HepG2 (cell line): Measurements from ENCODE around the gene TMUB1. TPM values are rescaled to one million over a fixed set of nuclear protein-coding genes. Genes with fewer than 3 reads are reported as not detected.

Source experiments
- ATAC-seq: fragments of 200-7000 bp; cut with Tn5 transposase; 3 replicates; pipeline ENCODE4 v1.9.1; 2020; ENCODE audit warnings: mild to moderate bottlenecking, moderate library complexity
- BruUV-seq: library from RNA; stranded (reverse); fragments of 400-500 nt; replicated peaks from 2 replicates; lab custom pipeline; 2021; lab: Mats Ljungman, UMichigan
- CTCF ChIA-PET: fragments of 300-600 bp; formaldehyde crosslinking; extraction: SDS; loops from one replicate; lab custom pipeline; 2021; ENCODE audit warnings: low total read pairs, inconsistent platforms, low intra/inter-chr PET ratio; lab: Yijun Ruan, JAX
- POLR2A ChIA-PET: fragments of 350-600 bp; sonication (Branson Sonifier 250); formaldehyde crosslinking; loops from one replicate; lab custom pipeline; 2020; ENCODE audit warnings: antibody characterized with exemption, inconsistent platforms; lab: Yijun Ruan, JAX
- DNase-seq: peaks from one replicate; pipeline ENCODE4 v3.0.0-alpha.2; 2015; ENCODE audit warnings: low spot score
- FAIRE-seq: peaks from 3 replicates; lab custom pipeline; 2011; peaks lifted over from hg19 to GRCh38; lab: Jason Lieb, UNC
- H2AFZ ChIP-seq: one replicate; pipeline ENCODE4 v1.6.1; 2011; ENCODE audit warnings: low read length, inconsistent platforms
- H3K27ac ChIP-seq: fragments of 300-600 bp; 3 replicates; pipeline ENCODE4 v1.8.0; 2011; ENCODE audit warnings: mixed run types, mild to moderate bottlenecking, mixed read lengths, low read length, inconsistent platforms; ENCODE audit not compliant: insufficient read depth; ENCODE audit errors: extremely low read length
- H3K27me3 ChIP-seq, 2 experiments: fragments of 200-600 bp in 1 of 2; 2 replicates in 1 of 2; 3 replicates in 1 of 2; pipeline versions ENCODE4 v1.6.0 to v1.8.0; 2011; ENCODE audit warnings: low read length in 2 of 2, mild to moderate bottlenecking in 2 of 2, moderate library complexity in 2 of 2, inconsistent platforms in 1 of 2; ENCODE audit not compliant: insufficient read depth in 2 of 2, control insufficient read depth in 1 of 2
- H3K36me3 ChIP-seq, 2 experiments: fragments of 200-600 bp in 1 of 2; replicated peaks in 1 of 2; 2 replicates in 1 of 2; 3 replicates in 1 of 2; pipeline versions ENCODE4 v1.5.1 to v1.8.0; 2011; ENCODE audit warnings: low read length in 2 of 2, inconsistent platforms in 1 of 2; ENCODE audit not compliant: insufficient read depth in 2 of 2, control insufficient read depth in 1 of 2
- H3K4me1 ChIP-seq: 2 replicates; pipeline ENCODE4 v1.5.1; 2012; ENCODE audit warnings: low read length, inconsistent platforms; ENCODE audit not compliant: insufficient read depth
- H3K4me2 ChIP-seq: 2 replicates; pipeline ENCODE4 v1.6.0; 2011; ENCODE audit warnings: low read depth, low read length, inconsistent platforms
- H3K4me3 ChIP-seq, 3 experiments: fragments of 200-600 bp in 1 of 3; sonication (generic), shearing (Covaris generic) in 1 of 3; replicated peaks in 1 of 3; 2 replicates each; pipeline ENCODE4 v1.5.1; 2011 to 2016; ENCODE audit warnings: low read length in 3 of 3, inconsistent platforms in 2 of 3, low read depth in 2 of 3, mild to moderate bottlenecking in 2 of 3, control low read depth in 1 of 3, mixed read lengths in 1 of 3; ENCODE audit not compliant: insufficient read depth in 1 of 3
- H3K79me2 ChIP-seq: one replicate; pipeline ENCODE4 v1.6.1; 2011; ENCODE audit warnings: low read length, inconsistent platforms; ENCODE audit not compliant: insufficient read depth
- H3K9ac ChIP-seq: 2 replicates; pipeline ENCODE4 v1.6.0; 2011; ENCODE audit warnings: mild to moderate bottlenecking, low read depth, low read length, inconsistent platforms; ENCODE audit not compliant: insufficient read depth
- H3K9me3 ChIP-seq: 2 replicates; pipeline ENCODE4 v1.5.1; 2012; ENCODE audit warnings: mild to moderate bottlenecking, low read length
- H4K20me1 ChIP-seq: 2 replicates; pipeline ENCODE4 v1.6.0; 2011; ENCODE audit warnings: inconsistent platforms, mild to moderate bottlenecking, low read length, moderate library complexity; ENCODE audit not compliant: insufficient read depth
- E2F2 ChIP-seq: sonication (generic); formaldehyde crosslinking; IDR thresholded peaks from 2 replicates; pipeline ENCODE4 v1.4.0; 2020; ENCODE audit warnings: missing genetic modification reagents, borderline replicate concordance
- E2F5 ChIP-seq: sonication (generic); formaldehyde crosslinking; conservative IDR thresholded peaks from 2 replicates; pipeline ENCODE4 v1.4.0; 2020; ENCODE audit warnings: missing genetic modification reagents
- GABPB1 ChIP-seq: IDR thresholded peaks from 2 replicates; pipeline ENCODE4 v1.6.1; 2016; ENCODE audit warnings: mild to moderate bottlenecking, missing genetic modification reagents, moderate library complexity, missing compliant biosample characterization
- MYC ChIP-seq: sonication (generic); formaldehyde crosslinking; IDR thresholded peaks from 2 replicates; pipeline ENCODE4 v1.9.0; 2021; ENCODE audit warnings: missing genetic modification reagents, borderline replicate concordance
- NKX3-1 ChIP-seq: sonication (generic); formaldehyde crosslinking; IDR thresholded peaks from 2 replicates; pipeline ENCODE4 v1.5.0; 2020; ENCODE audit warnings: missing genetic modification reagents
- NR2C2 ChIP-seq: sonication (generic); formaldehyde crosslinking; IDR thresholded peaks from 2 replicates; pipeline ENCODE4 v1.4.0; 2020; ENCODE audit warnings: missing genetic modification reagents, mild to moderate bottlenecking, moderate library complexity, borderline replicate concordance
- NR2F6 ChIP-seq, 2 experiments: IDR thresholded peaks; 2 replicates each; pipeline ENCODE4 v1.6.1; 2016; ENCODE audit warnings: antibody characterized with exemption in 1 of 2, mild to moderate bottlenecking in 1 of 2
- SMAD3 ChIP-seq: sonication (generic); formaldehyde crosslinking; IDR thresholded peaks from 2 replicates; pipeline ENCODE4 v1.4.0; 2020; ENCODE audit warnings: missing genetic modification reagents
- STAG1 ChIP-seq: sonication (generic); formaldehyde crosslinking; IDR thresholded peaks from 2 replicates; pipeline ENCODE4 v1.4.0; 2020; ENCODE audit warnings: missing genetic modification reagents
- YY1 ChIP-seq: IDR thresholded peaks from 2 replicates; pipeline ENCODE4 v1.6.1; 2011; ENCODE audit warnings: low read length, low read depth, moderate library complexity, mild to moderate bottlenecking; ENCODE audit not compliant: insufficient read depth, insufficient replicate concordance
- ZC3H4 ChIP-seq: sonication (generic); formaldehyde crosslinking; IDR thresholded peaks from 2 replicates; pipeline ENCODE4 v1.4.0; 2020; ENCODE audit warnings: missing genetic modification reagents, borderline replicate concordance
- ZNF280B ChIP-seq: sonication (generic); formaldehyde crosslinking; IDR thresholded peaks from 2 replicates; pipeline ENCODE4 v1.5.0; 2020; ENCODE audit warnings: missing genetic modification reagents, mild to moderate bottlenecking, borderline replicate concordance
- ZNF513 ChIP-seq: sonication (generic); formaldehyde crosslinking; conservative IDR thresholded peaks from 2 replicates; pipeline ENCODE4 v1.5.0; 2020; ENCODE audit warnings: missing genetic modification reagents
- ZNF572 ChIP-seq: sonication (generic); formaldehyde crosslinking; IDR thresholded peaks from 2 replicates; pipeline ENCODE4 v1.5.1; 2020; ENCODE audit warnings: mild to moderate bottlenecking, missing genetic modification reagents
- ZNF883 ChIP-seq: sonication (generic); formaldehyde crosslinking; IDR thresholded peaks from 2 replicates; pipeline ENCODE4 v1.5.1; 2020; ENCODE audit warnings: mild to moderate bottlenecking, missing genetic modification reagents; ENCODE audit errors: not compliant biosample characterization
- WGBS: methylation state at CpG from one replicate; pipeline ENCODE4 v1.1.6; 2017; ENCODE audit warnings: low lambda C conversion rate; 5-methylcytosine and 5-hydroxymethylcytosine counted together
- in situ Hi-C: cut with HindIII; loops from 2 replicates; pipeline ENCODE4 v1.10.0; 2017; ENCODE audit warnings: low pct_unique_long_range_greater_than_20kb; ENCODE audit not compliant: extremely low pct_ligation_motif_present
- intact Hi-C: fragments of 100-400 bp; cut with micrococcal nuclease; formaldehyde crosslinking; loops from one replicate; pipeline ENCODE4 v1.10.0; 2022; ENCODE audit not compliant: unreplicated experiment
- polyA plus RNA-seq, 8 experiments: library from polyadenylated mRNA; depleted of rRNA in 3 of 8; stranded (reverse) in 7 of 8; unstranded in 1 of 8; fragments of >200 nt; fragmentation: Illumina TruSeq in 4 of 8; extraction: Trizol in 4 of 8; gene quantifications; 2 replicates each; pipeline versions ENCODE4 v1.2.1 to v1.2.3, GENCODE V29; 2011 to 2016; ENCODE audit warnings: low read depth in 4 of 8, missing spikeins in 1 of 8, mixed read lengths in 1 of 8; ENCODE audit not compliant: insufficient read depth in 1 of 8
- total RNA-seq, 5 experiments: library from RNA; depleted of rRNA; stranded (reverse); fragments of >200 nt; fragmentation: Illumina TruSeq; extraction: Trizol; gene quantifications; 2 replicates each; pipeline ENCODE4 v1.2.3, GENCODE V29; 2016; ENCODE audit warnings: low read depth in 1 of 5

The TMUB1 gene
- total and polyA plus RNA-seq, 2 of the 13 experiments (the other 11 are each of a cell fraction or from before 2014, with no cell fraction given) = 44.8 to 51.6 TPM

GRCh38 chr7:151056666-151057505 is 26.4 kb downstream of the TMUB1 start:
- in situ Hi-C loops = no loop called here
- BruUV-seq = no TSS peak
- no peak for ATAC-seq
- no peak for TF ChIP-seq ZNF513
- peak; percentile 29; the same call in 1 of the 2 replicates for TF ChIP-seq ZNF572
- peak; percentile 27; the same call in 1 of the 2 replicates for TF ChIP-seq STAG1 (CRISPR knock-in tag)
- no peak for TF ChIP-seq E2F2 (CRISPR knock-in tag)
- no peak for TF ChIP-seq E2F5 (CRISPR knock-in tag)
- peak; percentile 41 for TF ChIP-seq NR2F6 (IDR thresholded peaks at IDR 0.05)
- TF ChIP-seq NR2F6 (CRISPR knock-in tag; IDR thresholded peaks at IDR 0.05) = no peak
- peak; percentile 10; the same call in 1 of the 2 replicates for TF ChIP-seq MYC (CRISPR knock-in tag)
- no peak for TF ChIP-seq ZC3H4 (CRISPR knock-in tag)
- no peak for TF ChIP-seq SMAD3 (CRISPR knock-in tag)
- no peak for TF ChIP-seq ZNF883
- TF ChIP-seq ZNF280B (CRISPR knock-in tag) = peak; percentile 13; the same call in 1 of the 2 replicates
- TF ChIP-seq NKX3-1 (CRISPR knock-in tag) = no peak
- peak; percentile 47; the same call in 1 of the 2 replicates for TF ChIP-seq NR2C2 (CRISPR knock-in tag)
- no peak for TF ChIP-seq YY1
- TF ChIP-seq GABPB1 (CRISPR knock-in tag) = no peak

More at GRCh38 chr7:151056666-151057505, 26.4 kb downstream of the TMUB1 start:
- DNase-seq (no peak), FAIRE-seq (no peak)
- Histone ChIP-seq H3K36me3 (0 out of 5 replicates have a peak, but pooled peaks cover 0 to 2% of the 10 kb centered on the region in 2 experiments), H3K4me2 (peak overlapping the region; percentile 99), H3K79me2 (peaks cover 14% of the 10 kb centered on the region), H4K20me1 (no peaks in the 10 kb centered on the region), H3K4me1 (peaks cover 38% of the 10 kb centered on the region), H3K27me3 (no peaks in the 10 kb centered on the region; a peak in 1 of 5 replicates), H3K27ac (no peak overlapping the region), H2AFZ (no peak overlapping the region), H3K9ac (peak overlapping the region; percentile 72), H3K4me3 (peak overlapping the region; percentile 75 to 90 (median 76)), H3K9me3 (no peaks in the 10 kb centered on the region)
- CTCF ChIA-PET = interaction anchor here (0.7 kb wide), 1 partner anchor 29 kb away, joined by 3 read pairs; the partner anchor contains the start of gene ABCB8
- POLR2A ChIA-PET = interaction anchor here (1.3 to 1.8 kb wide), 2 partner anchors 28 to 48 kb away, joined by 4 to 6 read pairs; partner anchors contain the start of gene ABCB8
- WGBS = 10% methylated on average over 15 of the region's 29 CpGs
- intact Hi-C loops = no loop called here
